Heart left ventricle (tissue), 16 donors: ENCODE data around the gene SYNPO2. TPM values are rescaled to one million over a fixed set of nuclear protein-coding genes. Genes with fewer than 3 reads are reported as not detected.
A peak's percentile ranks its signal among the peaks of the same experiment; 100 is the strongest.

ENCODE experiments used
- ATAC-seq, 4 donors: fragments of 200-7000 bp; cut with Tn5 transposase; one replicate each; pipeline ENCODE4 v1.9.1; 2020 to 2022; ENCODE audit warnings: moderate library complexity in 4 of 4, mild to moderate bottlenecking in 3 of 4, moderate number of reproducible peaks in 1 of 4
- DNase-seq, 5 donors: peaks; one replicate each; pipeline ENCODE4 v3.0.0-alpha.2; 2020
- H3K27ac ChIP-seq, 12 donors: fragments of 200-600 bp; sonication (generic) in 4 of 12; one replicate each; pipeline versions ENCODE4 v1.5.0 to v1.8.0; 2016 to 2022; ENCODE audit warnings: mild to moderate bottlenecking in 2 of 12
- H3K27me3 ChIP-seq, 9 donors: fragments of 200-600 bp; sonication (generic) in 2 of 9; one replicate each; pipeline versions ENCODE4 v1.5.1 to v1.8.0; 2016 to 2022; ENCODE audit warnings: mild to moderate bottlenecking in 3 of 9
- H3K36me3 ChIP-seq, 9 donors: fragments of 200-600 bp; sonication (generic) in 2 of 9; one replicate each; pipeline versions ENCODE4 v1.5.0 to v1.8.0; 2018 to 2022; ENCODE audit warnings: mild to moderate bottlenecking in 2 of 9
- H3K4me1 ChIP-seq, 12 donors: fragments of 200-600 bp; sonication (generic) in 4 of 12; one replicate each; pipeline versions ENCODE4 v1.5.0 to v1.8.0; 2016 to 2022; ENCODE audit warnings: mild to moderate bottlenecking in 3 of 12
- H3K4me3 ChIP-seq, 12 donors: fragments of 200-600 bp; sonication (generic) in 4 of 12; one replicate each; pipeline versions ENCODE4 v1.5.0 to v1.8.0; 2017 to 2022; ENCODE audit warnings: mild to moderate bottlenecking in 9 of 12, moderate library complexity in 4 of 12
- H3K9me3 ChIP-seq, 12 donors: fragments of 200-600 bp; sonication (generic) in 4 of 12; one replicate each; pipeline versions ENCODE4 v1.5.0 to v1.8.0; 2016 to 2022; ENCODE audit warnings: mild to moderate bottlenecking in 1 of 12
- POLR2A ChIP-seq, 2 donors: fragments of 450-650 bp; IDR thresholded peaks; one replicate each; pipeline ENCODE4 v1.6.1; 2017; ENCODE audit warnings: antibody characterized with exemption in 2 of 2, mild to moderate bottlenecking in 2 of 2, moderate library complexity in 2 of 2
- WGBS, 4 donors: extraction: QIAGEN DNeasy Blood & Tissue Kit in 2 of 4; methylation state at CpG; one replicate each; pipeline versions ENCODE4 v1.1.5 to v1.1.7; 2013 to 2018; 5-methylcytosine and 5-hydroxymethylcytosine counted together
- intact Hi-C, 10 donors: fragments of 100-400 bp; cut with DNase I; formaldehyde crosslinking; loops; one replicate each; pipeline versions ENCODE4 v1.11.1 to v1.14.2; 2022
- polyA plus RNA-seq, 2 donors: library from polyadenylated mRNA; stranded (reverse); fragments of 200-250 nt; gene quantifications; one replicate each; pipeline ENCODE4 v1.2.3, GENCODE V29; 2013
- total RNA-seq, 9 donors: library from RNA; depleted of rRNA in 2 of 9; stranded (reverse); fragments of >200 nt in 2 of 9; fragmentation: NEBNext Ultra II Directional in 3 of 9; extraction: Animal tissue kit (Norgen Biotek cat#: 25700) in 3 of 9; gene quantifications; one replicate each; pipeline versions ENCODE4 v1.1.0 to v1.2.4, GENCODE V29; 2016 to 2023
- TF ChIP-seq, protein P1 (sequence below), 12 donors: fragments of 200-600 bp; sonication (generic) in 4 of 12; IDR thresholded peaks; one replicate each; pipeline versions ENCODE4 v1.5.0 to v1.8.0; 2018 to 2022; ENCODE audit warnings: antibody characterized with exemption in 12 of 12, mild to moderate bottlenecking in 5 of 12
- donor health status: ischemic (EF 13 %, LVEDD 7.1; RV severe dilation, severe dysfunction).
- donor health status: healthy with polysubstance abuse.
- donor health status: DM: no; HTN: yes; CAD: no.
- donor health status: DM: no; HTN: no; CAD: no.
- donor health status: ischemic (EF 25% LVEDD 6.9; RV normal size, moderate dysfunction).
- donor health status: ischemic (EF 25% LVEDD 5.7; RV mildly dilated, moderate dysfunction).
- donor health status: healthy.
- donor health status: DM: yes; HTN: yes; CAD: no.
- donor health status: ischemic (EF 35%, LVEDD 5.7; RV mildly dilated, moderate dysfunction).
- donor health status: nonischemic (EF 11% LVEDD 7.7; RV severe dilation, severe dysfunction).
- donor health status: DM: yes; HTN: yes; CAD: no.
- donor health status: PGD.
- donor health status: ischemic (EF 29% LVEDD 5.4; RV normal size, mild dysfunction).
- donor health status: nonischemic (EF 23%, LVEDD 6.1; RV moderate dilation, normal function).

SYNPO2 gene
- total and polyA plus RNA-seq, 11 donors = 31.2 to 290 (median 231) TPM

- H3K36me3 ChIP-seq = no peaks in the 10 kb centered on the region
- H3K4me3 ChIP-seq = peak overlapping the region in 1 of 12 donors; percentile 5
- H3K4me1 ChIP-seq = peaks cover 0 to 70% (median 45%) of the 10 kb centered on the region in 12 donors
- H3K27ac ChIP-seq = peak overlapping the region; percentile 23 to 94 (median 76)
- ATAC-seq (peak in 1 of 4 donors; percentile 34), DNase-seq (no peak)
- H3K27me3 ChIP-seq = no peaks in the 10 kb centered on the region
- 38 to 64% (median 45%) methylated on average over 3 of the region's 3 CpGs for WGBS, 4 donors
- intact Hi-C loops = no loop called here
- TF ChIP-seq, protein P1, sequence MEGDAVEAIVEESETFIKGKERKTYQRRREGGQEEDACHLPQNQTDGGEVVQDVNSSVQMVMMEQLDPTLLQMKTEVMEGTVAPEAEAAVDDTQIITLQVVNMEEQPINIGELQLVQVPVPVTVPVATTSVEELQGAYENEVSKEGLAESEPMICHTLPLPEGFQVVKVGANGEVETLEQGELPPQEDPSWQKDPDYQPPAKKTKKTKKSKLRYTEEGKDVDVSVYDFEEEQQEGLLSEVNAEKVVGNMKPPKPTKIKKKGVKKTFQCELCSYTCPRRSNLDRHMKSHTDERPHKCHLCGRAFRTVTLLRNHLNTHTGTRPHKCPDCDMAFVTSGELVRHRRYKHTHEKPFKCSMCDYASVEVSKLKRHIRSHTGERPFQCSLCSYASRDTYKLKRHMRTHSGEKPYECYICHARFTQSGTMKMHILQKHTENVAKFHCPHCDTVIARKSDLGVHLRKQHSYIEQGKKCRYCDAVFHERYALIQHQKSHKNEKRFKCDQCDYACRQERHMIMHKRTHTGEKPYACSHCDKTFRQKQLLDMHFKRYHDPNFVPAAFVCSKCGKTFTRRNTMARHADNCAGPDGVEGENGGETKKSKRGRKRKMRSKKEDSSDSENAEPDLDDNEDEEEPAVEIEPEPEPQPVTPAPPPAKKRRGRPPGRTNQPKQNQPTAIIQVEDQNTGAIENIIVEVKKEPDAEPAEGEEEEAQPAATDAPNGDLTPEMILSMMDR (IDR thresholded peaks at IDR 0.05) = no peak
- TF ChIP-seq POLR2A (IDR thresholded peaks at IDR 0.05) = no peak
- H3K9me3 ChIP-seq = no peaks in the 10 kb centered on the region
Measured at GRCh38 chr4:118918388-118918787, 29.7 kb downstream of the SYNPO2 start.

- peaks cover 0 to 81% (median 59%) of the 10 kb centered on the region in 12 donors for H3K4me1 ChIP-seq
- H3K27ac ChIP-seq = peak overlapping the region; percentile 63 to 94 (median 76)
- DNase-seq (peak in 4 of 5 donors; percentile 39 to 74 (median 54)), ATAC-seq (peak; percentile 90 to 94 (median 91))
- no peaks in the 10 kb centered on the region for H3K9me3 ChIP-seq
- intact Hi-C loops = loop anchor here in 1 of 10 donors (5.0 kb wide), 1 partner anchor 37 kb away; no protein-coding TSS in a partner anchor
- H3K27me3 ChIP-seq = no peaks in the 10 kb centered on the region
- H3K4me3 ChIP-seq = no peak overlapping the region
- no peaks in the 10 kb centered on the region for H3K36me3 ChIP-seq
- 20 to 31% (median 26%) methylated on average over 2 of the region's 2 CpGs for WGBS, 4 donors
- no peak for TF ChIP-seq POLR2A (IDR thresholded peaks at IDR 0.05)
- TF ChIP-seq, protein P1 (IDR thresholded peaks at IDR 0.05) = no peak
Measured at GRCh38 chr4:118920247-118920646, 31.6 kb downstream of the SYNPO2 start.

GRCh38 chr4:118921786-118922185, 33.1 kb downstream of the SYNPO2 start:
- intact Hi-C loops = loop anchor here in 1 of 10 donors (5.0 kb wide), 1 partner anchor 36 kb away; no protein-coding TSS in a partner anchor
- Histone ChIP-seq H3K9me3 (no peaks in the 10 kb centered on the region), H3K27me3 (no peaks in the 10 kb centered on the region), H3K4me1 (peaks cover 0 to 88% (median 68%) of the 10 kb centered on the region in 12 donors), H3K27ac (peak overlapping the region in 10 of 12 donors; percentile 6 to 94 (median 77)), H3K36me3 (no peaks in the 10 kb centered on the region), H3K4me3 (no peak overlapping the region)
- TF ChIP-seq, protein P1 (IDR thresholded peaks at IDR 0.05) = no peak
- TF ChIP-seq POLR2A (IDR thresholded peaks at IDR 0.05) = no peak
- DNase-seq = no peak
- ATAC-seq = peak in 2 of 4 donors; percentile 5 to 6

DNA sequence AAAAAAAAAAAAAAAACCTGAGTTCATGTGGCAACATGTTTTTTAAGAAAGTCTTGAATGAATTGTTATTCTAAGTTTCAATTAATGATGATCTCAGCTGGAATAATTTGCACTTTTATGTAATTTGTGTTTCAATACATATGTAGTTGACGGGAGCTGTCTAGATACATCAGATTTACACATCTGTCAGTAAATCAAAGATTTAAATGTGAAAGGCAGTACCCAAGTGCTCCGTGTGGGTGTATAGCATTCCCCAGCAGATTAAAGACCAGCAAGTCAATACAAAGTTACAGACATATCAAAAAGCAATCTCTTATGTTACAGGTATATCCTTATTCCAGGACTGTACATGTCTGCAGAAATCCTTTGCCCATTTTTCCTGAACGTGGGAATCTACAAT, 35.2 kb downstream of the SYNPO2 start:
- Histone ChIP-seq H3K9me3 (no peaks in the 10 kb centered on the region), H3K4me3 (no peak overlapping the region), H3K36me3 (no peaks in the 10 kb centered on the region), H3K27ac (peak overlapping the region in 2 of 12 donors; percentile 79 to 82), H3K4me1 (peaks cover 0 to 92% (median 75%) of the 10 kb centered on the region in 12 donors), H3K27me3 (no peaks in the 10 kb centered on the region)
- intact Hi-C loops = loop anchor here in 1 of 10 donors (5.0 kb wide), 1 partner anchor 33 kb away; no protein-coding TSS in a partner anchor
- no peak for TF ChIP-seq POLR2A (IDR thresholded peaks at IDR 0.05)
- TF ChIP-seq, protein P1 (IDR thresholded peaks at IDR 0.05) = no peak
- no peak for ATAC-seq
- WGBS, 4 donors = 48 to 52% (median 49%) methylated on average over 3 of the region's 3 CpGs
- DNase-seq = no peak
